HG03558 (cell line): ENCODE results near the gene ZNF554.
"Not testable (repeated sequence)": the region's sequence is repeated elsewhere in the genome, so short reads cannot be mapped to it uniquely, and the experiment has no call there.

ENCODE experiments used
- ATAC-seq: cut with Tn5 transposase; IDR thresholded peaks from one replicate; pipeline ENCODE4 v1.9.1; 2021; ENCODE audit warnings: moderate number of reproducible peaks; ENCODE audit not compliant: unreplicated experiment; ENCODE audit errors: extremely low read depth

The ZNF554 gene

DNA sequence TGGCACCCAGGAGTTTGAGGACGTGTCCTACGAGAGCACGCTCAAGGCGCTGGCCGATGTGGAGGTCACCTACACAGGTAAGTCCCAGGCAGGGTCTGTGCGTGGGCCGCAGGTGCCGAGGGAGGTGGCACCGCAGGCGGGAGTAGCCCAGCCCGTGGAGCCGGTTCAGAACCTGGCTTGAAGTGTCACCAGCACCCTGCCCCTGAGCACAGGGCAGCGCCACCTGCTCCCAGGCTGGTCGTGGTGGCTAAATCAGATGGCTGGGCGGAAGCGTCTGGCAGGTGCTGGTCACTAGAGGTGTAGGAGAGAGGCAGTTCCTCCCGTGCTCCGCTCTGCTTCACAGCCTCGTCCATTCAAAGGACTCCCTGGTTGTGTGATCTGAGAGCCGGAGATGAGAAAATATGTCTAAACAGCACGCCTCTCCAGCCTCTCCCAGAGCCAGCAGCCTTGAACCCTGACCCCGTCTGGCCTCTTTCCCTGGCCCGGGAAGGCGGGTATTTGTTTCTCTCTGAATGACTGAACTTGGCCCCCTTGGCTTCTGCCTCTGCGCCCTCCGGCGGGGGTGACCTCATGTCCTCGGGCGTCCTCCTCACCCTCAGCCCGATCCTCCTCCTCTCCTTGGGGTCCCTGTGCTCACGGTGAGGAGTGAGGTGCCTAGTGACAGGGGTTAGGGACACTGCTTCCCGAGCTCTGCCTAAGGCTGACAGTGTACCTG lies 29.0 kb upstream of the ZNF554 start:
- no peak for ATAC-seq

DNA sequence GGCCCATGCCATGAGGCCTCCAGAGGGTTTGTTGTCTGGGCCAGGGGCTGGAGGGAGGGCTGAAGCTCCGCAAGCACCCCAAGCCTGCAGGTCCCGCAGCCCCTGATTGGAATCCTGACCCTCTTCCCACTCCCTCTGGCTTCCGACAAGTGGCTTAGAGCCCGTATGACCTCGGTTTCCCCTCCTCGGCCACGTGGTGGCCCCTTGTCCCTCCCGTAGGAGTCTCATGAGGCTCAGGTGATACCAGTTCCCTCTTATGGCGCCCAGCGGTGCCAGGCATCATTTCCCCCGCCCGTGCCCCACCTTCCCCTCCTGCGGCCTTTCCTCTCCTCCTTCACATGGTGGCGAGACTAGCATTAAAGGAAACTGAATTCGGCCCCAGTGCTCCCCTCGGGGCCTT lies 28.2 kb upstream of the ZNF554 start:
- no peak for ATAC-seq

DNA sequence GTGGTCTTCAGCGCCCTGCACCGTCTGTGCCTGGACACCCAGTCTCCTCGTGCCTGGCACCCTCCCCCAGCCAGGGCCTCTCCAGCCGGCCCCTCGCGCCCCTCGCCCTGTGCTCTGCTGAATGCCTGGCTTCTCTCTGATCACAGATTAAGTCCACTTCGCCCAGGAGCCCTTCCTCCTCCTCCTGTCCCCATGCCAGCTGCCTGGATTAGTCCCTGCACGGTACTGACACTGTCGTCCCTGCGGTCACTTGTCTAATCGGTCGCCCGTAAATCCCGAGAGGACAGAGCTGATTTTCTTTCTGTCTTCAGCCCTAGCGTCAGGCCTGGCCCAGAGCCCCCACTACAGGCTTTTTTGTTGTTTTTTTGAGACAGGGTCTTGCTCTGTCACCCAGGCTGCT lies 27.8 kb upstream of the ZNF554 start:
- no peak for ATAC-seq

DNA sequence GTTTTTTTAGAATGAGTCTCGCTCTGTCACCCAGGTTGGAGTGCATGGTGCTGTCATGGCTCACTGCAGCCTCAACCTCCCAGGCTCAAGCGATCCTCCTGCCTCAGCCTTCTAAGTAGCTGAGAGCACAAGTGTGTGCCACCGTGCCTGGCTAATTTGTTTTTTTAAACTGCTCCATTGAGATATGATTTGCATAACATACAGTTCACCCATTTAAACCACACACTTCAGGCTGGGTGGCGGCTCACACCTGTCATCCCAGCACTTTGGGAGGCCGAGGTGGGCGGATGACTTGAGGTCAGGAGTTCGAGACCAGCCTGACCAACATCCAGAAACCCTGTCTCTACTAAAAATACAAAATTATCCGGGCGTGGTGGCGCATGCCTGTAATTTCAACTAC lies 27.0 kb upstream of the ZNF554 start:
- not testable (repeated sequence) for ATAC-seq

DNA sequence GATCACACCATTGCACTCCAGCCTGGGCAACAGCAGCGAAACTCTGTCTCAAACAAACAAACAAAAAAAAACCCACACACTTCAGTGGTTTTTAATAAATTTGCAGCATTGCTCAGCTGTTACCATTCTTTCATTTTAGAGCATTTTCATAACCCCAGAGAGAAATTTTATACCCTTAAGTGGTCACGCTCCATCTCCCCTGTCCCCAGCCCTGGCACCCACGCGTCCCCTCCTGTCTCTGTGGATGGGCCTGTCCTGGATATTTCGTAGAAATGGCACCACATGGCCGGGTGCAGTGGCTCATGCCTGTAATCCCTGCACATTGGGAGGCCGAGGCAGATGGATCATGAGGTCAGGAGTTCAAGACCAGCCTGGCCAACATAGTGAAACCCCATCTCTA lies 26.5 kb upstream of the ZNF554 start:
- ATAC-seq = no peak

DNA sequence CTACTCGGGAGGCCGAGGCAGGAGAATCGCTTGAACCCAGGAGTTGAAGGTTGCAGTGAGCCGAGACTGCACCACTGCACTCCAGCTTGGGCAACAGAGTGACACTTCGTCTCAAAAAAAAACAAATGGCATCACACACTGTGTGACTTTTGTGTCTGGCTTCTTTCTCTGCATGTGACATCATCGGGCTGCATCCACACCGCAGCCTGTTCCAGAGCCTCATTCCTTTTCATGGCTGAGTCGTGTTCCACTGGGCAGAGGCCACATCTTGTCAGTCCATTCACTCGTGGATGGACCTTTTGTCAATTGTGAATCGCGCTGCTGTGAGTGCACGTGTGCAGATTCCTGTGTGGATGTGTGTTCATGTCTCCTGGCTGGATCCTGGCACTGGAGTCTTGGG lies 26.1 kb upstream of the ZNF554 start:
- ATAC-seq = no peak

DNA sequence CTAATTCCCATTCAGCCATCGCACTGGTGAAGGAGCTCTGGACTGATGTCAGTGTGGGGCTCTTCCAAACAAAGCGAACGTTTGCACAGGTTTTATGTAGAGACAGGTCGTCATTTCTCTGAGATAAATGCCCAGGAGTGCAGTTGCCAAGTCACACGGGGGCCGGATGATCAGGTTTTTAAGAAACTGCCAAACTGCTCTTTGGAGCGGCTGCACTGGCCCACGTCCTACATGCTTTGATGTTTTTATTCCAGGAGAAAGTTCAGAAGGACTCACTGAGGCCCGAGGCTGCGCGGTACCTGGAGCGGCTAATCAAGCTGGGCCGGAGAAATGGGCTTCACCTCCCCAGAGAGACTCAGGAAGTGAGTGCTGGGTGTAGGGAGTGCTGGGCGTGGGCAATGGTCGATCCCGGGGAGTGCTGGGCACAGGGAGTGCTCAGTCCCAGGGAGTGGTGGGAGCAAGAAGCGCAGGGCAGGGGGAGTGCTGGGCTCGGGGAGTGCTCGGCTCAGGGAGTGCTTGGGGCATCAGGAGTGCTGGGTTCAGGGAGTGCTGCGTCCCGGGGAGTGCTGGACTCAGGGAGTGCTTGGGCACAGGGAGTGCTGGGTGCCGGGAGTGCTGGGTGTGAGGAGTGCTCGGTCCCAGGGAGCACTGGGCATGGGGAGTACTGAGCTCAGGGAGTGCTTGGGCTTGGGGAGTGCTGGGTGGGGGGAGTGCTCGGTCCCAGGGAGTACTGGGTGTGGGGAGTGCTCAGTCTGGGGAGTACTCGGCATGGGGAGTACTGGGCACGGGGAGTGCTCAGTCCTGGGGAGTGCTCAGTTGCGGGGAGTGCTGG lies 23.6 kb upstream of the ZNF554 start:
- ATAC-seq = no peak

DNA sequence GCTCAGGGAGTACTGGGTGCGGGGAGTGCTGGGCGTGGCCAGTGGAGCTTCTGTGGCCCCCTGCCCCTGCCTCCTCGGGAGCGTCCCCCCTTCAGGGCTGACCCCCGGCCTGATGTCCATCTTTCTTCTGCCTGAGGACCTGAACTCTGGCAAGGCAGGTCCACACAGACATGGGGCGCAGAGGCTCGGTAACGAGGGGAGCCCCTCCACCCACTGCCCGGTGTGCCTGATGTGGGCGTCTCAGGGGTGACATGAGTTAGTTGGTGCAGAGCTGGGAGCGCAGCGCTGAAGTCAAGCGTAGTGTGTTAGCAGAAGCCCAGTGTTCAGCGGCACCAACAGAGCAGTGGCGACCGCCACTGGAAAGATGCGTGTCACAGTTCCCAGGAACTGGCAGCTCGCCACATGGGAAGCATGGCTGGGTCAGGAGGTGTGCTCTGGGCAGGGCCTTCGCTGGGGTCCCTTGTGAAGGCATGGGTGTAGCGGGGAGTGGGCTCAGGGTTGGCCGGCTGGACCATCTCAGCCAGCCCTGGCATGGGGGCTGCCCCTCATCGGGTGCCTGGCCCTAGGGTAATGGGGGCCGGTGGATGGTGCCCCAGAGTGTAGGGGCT lies 22.9 kb upstream of the ZNF554 start:
- no peak for ATAC-seq

DNA sequence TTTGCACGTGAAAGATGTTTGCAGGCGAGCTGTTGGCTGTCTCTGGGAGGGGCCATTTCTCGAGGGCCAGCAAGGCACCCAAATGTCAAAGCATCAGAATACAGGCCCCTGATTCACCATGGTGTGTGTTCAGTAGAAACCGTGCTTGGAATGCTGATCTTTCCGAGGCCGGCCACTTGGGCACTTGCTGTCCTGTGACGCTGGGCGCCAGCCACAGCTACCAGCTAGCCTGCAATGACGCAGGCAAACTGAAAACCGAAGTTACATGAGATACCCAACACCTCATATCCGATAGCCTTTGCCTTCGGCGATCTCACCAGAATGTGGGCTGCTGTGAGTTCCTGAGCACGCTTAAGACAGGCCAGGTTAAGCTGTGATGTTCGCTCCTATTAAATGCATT lies 22.4 kb upstream of the ZNF554 start:
- ATAC-seq = no peak

DNA sequence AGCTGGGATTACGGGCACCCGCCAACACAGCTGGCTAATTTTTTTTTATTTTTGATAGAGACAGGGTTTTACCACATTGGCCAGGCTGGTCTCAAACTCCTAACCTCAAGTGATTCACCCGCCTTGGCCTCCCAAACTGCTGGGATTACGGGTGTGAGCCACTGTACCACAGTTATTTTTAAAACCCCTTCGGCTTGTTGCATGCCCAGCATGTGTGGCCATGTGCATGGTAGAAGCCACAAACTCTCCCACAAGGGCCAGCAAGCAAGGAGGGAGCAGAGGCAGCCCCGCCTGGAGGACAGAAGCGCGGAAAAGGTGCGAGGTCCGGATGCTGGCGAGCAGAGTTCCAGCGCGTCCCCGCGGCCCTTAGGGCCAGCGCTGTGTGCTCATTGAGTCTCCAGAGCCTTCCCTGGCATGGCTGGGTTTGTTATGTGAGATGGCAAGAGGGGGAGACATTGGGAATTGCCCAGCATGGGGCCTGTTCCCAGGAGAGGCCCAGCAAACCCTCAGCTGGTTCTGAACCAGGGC lies 21.4 kb upstream of the ZNF554 start:
- ATAC-seq = no peak

DNA sequence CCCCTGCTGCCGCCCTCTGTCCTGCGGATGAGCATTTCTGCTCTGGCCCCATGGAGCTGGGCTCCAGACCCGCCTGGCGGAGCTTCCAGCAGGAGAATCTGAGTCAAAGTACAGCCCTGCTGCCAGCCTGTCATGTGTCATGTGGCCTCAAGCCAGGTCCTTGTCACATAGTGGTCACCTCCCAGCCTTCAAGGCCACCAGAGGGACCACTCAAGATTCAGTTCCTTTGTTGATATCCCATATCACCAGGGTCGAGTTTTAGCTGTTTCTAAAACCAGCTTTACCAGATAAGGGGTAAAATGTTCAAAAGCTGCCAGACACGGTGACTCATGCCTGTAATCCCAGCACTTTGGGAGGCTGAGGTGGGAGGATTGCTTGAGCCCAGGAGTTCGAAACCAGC lies 20.9 kb upstream of the ZNF554 start:
- no peak for ATAC-seq

DNA sequence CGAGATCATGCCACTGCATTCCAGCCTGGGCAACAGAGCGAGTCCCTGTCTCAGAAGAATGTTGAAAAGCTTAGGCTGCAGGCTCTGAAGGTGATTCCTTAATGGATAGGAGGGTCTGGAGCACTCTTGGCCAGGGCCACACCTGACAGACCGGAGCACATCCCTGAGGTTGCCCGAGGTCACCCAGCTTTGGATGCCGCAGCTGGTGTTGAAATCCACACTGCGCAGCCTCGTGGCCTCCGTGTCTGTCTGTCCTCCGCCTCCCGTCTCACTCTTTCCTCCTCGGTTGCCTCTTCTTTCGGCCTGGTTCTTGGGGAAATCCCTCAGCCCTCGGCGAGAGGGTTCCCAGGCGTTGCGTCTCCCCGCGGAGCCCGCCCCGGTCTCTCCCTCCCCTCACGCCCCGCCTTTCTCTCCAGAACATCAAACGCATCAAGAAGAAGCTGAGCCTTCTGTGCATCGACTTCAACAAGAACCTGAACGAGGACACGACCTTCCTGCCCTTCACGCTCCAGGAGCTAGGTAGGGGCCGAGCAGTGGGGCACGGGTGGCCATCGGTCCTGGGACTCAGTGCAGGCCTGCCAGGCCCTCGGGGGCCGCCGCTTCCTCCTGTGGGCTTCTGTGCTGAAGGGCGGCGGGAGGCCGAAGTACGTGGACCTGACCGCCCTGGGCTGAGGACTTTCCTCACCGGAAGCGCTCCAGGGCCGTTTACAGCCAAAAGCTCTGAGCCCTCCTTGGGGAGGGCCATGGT lies 20.2 kb upstream of the ZNF554 start:
- no peak for ATAC-seq

DNA sequence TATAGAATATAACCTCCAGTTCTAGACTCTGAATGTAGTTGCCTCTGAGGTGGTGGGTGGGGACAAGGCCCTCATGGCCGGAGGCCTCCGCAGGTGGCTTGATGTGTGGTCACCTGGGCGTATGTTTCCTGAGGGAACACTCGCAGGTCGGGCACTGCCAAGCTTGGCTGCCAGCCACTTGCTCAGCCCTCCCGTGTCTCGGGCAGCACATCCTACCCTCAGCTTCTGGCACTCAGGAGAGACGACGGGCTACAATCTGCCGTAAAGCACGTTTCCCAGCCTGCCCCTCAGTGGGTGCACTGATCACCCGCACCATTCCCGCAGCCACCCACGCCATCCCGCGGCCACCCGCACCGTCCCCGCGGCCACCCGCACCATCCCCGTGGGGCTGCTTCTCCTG lies 19.2 kb upstream of the ZNF554 start:
- ATAC-seq = no peak

DNA sequence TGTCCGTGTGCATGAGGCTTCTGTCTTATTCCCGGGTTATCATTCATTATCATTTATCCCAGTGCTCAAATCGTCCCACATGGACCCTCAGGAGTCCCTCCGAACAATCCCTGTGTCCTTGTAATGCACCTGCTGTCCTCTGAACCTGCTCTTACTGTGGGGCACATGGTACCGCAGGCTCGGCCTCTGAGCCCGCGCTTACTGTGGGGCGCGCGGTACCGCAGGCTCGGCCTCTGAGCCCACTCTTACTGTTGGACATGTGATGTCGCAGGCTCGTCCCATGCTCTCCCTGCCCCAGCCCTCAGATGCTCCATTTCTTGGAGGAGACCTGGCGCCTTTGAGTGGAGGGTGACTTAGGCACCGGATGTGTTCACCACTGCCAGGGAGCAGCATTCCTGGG lies 16.8 kb upstream of the ZNF554 start:
- ATAC-seq = no peak

DNA sequence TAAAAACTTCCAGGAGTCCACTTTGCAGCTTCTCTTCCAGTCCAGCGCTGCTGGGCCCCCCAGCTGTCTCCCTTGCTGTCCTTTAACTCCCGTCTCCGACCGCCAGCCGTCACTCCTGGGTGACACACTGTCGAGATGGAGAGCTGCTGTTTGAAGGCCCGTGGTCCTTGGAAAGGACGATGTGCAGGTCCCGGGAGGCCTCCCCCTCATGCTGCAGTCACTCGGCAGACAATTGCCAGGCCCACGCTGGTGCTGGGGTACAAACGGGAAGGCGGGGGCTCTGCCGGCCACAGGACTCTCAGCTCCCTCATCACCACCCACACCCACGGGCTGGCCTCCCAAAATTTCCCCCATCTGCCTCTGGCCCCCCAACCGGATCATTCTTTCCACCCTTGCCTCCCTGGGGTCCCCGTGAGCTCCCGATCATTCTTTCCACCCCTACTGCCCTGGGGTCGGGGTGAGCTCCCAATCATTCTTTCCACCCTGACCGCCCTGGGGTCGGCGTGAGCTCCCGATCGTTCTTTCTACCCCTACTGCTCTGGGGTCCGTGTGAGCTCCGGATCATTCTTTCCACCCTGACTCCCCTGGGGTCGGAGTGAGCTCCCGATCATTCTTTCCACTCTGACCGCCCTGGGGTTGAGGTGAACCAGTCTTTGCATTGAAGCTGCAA lies 16.0 kb upstream of the ZNF554 start:
- ATAC-seq = no peak

DNA sequence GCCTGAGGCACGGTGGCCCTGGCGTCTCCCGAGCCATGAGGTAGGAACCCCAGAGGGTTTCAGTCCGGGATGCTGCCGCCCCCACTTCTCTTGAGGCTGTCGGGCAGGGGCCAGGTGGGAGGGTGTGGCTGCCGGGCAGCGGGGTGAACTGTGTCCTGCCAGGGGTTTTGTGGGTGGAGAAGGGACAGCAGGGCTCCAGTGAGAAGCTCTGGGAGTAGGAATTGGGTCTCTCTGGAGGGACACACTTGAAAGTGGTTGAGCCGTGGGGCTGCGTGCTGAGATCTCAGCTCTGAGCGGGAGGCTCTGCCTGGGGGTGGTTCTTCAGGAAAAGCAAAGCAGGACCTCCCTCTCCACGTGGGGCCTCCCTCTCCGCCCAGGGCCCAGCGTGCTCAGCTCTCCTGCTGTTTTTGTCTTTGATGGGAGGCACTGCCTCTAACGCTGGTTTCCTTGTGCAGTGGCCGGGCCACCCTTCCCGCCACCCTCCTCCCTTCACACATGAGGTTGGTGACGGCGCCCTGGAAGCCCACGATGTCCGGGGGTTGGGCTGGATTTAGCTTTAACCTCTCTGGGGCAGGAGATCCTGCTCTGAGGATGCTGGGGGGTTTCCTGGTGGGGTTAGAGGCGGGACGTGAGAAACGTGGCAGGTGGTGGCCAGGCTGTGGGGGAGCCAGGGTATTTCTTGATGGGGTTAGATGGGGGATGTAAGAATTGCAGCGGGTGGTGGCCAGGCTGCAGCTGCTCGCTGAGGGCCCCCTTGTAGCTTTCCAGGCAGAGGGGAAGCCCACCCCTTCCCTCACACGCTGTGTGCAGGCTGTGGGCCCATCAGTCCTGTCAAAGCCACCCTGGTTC lies 15.3 kb upstream of the ZNF554 start:
- no peak for ATAC-seq

DNA sequence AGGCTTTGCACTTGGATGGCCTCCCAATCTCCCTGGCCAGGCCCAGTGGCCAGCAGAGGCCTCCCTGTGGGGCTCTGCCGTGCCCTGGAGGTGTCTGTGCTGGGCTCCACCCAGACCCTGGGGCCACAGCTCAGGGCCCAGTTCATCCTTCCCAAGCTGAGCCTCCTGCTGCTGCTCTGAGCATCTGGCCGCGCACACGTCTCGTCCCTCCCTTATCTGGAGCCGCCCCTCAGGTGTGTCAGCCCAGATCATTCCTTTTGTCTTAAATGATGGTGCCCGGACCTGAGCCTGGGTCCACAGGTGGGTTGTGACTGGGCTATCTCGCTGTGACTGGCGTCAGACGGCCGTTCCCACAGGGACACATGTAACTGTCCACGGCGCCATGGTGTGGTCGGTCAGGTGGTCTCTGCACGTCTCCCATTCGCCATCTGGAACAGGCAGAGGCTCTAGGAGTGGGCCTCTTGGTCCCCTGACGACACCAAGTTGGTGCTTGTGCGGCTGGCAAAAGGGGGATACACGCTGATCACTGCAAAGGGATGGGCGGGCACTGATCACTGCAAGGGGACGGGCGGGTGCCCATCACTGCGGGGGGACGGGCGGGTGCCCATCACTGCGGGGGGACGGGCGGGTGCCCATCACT lies 14.3 kb upstream of the ZNF554 start:
- ATAC-seq = no peak

DNA sequence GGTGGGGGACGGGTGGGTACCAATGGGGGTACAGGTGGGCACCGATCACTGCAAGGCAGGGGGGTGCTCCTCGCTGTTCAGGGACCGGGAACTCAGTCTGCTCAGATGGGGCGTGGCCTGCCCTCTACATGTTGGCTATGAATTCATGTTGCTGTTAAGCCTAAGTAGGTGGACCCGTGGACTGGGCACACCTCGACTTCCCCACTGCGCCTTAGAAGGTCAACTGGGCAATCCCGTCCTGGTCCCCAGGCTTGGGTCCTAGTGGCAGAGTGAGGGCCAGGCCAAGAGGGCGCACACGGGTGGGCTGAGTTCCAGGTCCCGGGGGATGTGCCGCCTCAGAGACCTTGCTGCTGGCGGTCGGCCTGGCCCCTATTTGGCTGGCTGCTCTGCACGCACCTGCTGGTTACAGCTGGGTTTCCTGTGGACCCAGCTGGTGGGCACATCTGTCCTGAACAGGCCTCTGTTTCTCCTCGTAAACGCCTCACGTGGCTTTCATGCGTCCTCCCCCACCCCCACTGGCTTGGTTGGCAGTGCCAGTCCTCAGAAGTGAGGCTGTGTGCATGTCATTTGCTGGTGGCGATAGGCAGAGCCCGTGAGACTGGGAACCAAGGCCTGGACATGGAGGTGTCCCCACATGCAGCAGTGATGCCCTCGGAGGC lies 13.5 kb upstream of the ZNF554 start:
- ATAC-seq = no peak
